ENCODE results near the gene ZNF581.

Gene ZNF581

GRCh38 chr19:55647732-55648584 lies 4.5 kb downstream of the ZNF581 start, which contains the start of gene CCDC106:
TSS of gene CCDC106 (plus strand) at chr19:55648212. CDS start at chr19:55649047, 835 bp downstream.
- DNase-seq (ENCODE audit: low read depth in 1 of 2, low spot score in 1 of 2): no peak

DNA sequence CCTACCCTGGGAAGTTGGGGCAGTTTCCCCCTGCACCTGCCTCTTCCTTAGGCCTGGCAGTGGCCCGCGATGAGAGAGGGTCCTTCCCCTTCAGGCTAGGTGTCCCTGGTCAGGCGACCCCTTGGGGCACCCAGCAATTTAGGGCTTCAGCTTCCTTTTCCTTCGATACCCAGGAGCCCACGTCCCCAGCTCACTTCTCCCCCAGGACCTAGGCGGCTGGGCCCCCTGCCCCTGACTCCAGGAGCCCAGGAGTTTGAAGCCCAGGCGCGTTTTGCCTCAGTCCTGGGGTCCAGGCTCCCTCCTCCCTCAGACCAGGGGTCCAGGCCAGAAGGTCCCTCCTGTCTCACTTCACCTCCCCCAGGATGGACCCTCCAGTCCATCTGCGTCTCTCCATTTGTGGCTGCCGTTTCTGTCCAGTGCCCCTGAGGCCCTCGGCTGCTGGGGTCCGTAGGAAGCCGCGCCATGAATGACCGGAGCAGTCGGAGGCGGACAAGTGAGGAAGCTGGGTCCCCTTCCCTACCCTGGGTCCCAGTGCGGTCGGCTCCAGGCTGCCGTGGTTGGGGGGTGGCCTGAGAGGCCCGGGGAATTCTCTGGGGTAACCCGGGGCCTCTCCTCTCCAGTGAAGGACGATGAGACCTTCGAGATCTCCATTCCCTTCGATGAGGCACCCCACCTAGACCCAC lies 5.3 kb downstream of the ZNF581 start:
- no peak for DNase-seq (ENCODE audit: low read depth in 1 of 2, low spot score in 1 of 2)

DNA sequence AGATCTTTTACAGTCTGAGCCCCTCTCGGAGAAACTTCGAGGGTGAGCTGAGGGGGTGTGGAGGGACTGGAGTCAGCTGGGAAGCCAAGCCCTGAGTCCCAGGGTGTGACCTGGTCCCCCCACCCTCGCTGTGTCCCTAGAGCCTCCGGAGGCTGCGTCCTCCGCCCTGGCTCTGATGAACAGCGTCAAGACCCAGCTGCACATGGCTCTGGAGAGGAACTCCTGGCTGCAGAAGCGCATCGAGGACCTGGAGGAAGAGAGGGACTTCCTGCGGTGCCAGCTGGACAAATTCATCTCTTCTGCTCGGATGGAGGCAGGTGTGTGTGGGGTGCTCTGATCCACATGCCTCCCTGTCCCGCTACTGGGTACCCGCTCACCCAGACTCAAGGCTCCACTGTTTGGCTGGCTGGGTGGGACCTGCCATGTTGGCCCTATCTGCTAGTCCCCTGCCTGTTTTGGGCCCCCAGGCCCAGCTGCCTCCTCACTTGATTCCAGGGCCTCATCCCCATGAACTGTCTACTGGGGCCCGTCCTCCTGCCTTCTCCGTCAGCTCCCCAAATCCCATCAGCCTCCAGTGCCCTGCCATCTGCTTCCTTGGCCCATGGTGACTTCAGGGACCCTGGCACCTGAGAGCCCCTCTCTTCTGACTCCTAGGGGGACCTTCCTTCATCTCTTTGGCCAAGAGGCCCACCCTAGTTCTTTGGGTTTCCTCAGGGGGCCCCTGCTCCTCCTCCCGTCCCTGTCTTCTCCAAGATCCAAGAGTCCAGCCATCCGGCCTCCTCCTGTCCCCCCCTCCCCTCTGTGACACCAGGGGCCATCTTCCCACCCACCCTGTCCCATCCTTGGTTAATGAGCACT lies 6.0 kb downstream of the ZNF581 start:
- DNase-seq (ENCODE audit: low read depth in 1 of 2, low spot score in 1 of 2): no peak

DNA sequence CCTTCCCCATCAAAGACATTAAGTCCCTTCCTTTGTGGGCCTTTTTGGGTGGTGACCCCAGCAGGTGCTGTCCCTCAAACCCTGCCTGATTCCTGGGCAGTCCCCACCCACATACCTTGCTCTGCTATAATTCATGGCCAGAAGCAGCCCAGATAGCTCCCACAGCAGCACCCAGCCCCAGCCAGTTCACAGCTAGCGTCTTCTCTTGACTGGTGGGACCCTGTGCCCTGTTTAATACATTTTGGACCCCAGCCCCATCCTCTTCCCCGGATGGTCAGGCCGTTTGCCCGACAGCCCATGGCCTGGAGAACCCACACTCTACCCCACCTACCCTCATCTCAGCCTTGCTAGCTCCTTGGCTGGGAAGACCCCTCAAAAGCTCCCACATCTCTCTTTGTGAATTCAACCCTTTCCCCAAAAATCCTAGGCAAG lies 6.7 kb downstream of the ZNF581 start:
- DNase-seq (ENCODE audit: low read depth in 1 of 2, low spot score in 1 of 2): no peak

GRCh38 chr19:55650602-55651230 lies 7.3 kb downstream of the ZNF581 start:
- DNase-seq (ENCODE audit: low read depth in 1 of 2, low spot score in 1 of 2): no peak

GRCh38 chr19:55651236-55651635 lies 7.8 kb downstream of the ZNF581 start:
- no peak for DNase-seq (ENCODE audit: low read depth in 1 of 2, low spot score in 1 of 2)

- no peak for DNase-seq (ENCODE audit: low read depth in 1 of 2, low spot score in 1 of 2)
These were observed 9.1 kb downstream of the ZNF581 start for GRCh38 chr19:55652311-55653128.

DNA sequence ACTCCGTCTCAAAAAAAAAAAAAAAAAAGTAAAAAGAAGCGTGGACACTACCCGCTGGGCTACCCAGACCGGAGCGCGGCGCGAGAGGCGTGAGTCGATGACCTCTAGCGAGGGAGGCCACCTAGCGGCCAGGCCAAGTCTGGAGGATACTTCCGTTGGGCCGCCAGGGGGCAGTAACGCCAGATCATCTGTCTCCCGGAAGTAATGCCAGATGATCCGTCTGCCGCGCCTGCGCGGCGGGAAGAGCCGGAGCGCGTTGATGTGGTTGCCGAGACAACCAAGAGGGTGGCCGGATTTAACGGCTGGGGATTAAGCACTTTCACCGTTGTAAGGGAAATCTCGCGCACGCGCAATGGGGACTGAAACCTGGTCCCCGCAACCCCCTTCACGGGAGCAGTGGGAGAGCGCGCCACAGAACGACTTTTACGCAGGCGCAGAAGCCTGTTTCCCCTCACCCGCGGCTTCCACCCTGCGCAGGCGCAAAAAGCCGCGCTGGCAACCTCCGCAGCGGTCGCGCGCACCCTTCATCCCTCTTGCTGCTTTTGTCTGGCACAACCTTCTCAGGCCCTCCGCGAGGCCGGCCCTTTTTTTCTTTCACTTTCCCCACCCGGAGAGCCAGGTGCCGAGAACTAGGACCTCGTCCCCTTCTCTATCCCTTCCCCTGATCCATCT lies 10.3 kb downstream of the ZNF581 start:
- DNase-seq (ENCODE audit: low read depth in 1 of 2, low spot score in 1 of 2): peak; percentile 97 to 99

DNA sequence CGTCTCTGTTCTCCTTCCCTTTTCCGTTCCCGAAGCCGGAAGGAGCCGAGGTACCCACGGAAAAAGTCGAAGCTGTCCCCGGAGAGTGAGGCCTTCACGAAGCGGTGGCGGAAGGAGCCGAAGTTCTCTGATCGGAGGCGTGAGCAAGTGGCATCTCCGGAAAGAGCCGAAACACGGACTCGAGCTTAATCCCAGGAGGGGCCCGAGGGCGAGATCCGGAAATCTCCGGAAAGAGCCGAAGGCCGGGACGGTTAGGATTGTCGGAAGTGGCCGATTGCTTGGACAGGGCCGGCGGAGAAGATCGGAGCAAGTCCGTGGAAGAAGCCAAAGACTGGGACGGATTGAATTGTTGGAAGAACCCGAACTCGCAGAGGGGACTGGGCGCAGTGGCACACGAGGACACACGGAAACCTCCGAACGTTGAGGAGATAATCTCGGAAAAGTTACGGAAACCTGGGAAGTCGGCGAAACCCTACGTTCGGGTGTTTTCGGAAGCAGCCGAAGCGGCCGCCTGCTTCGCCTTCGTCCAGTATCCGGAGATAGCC lies 10.9 kb downstream of the ZNF581 start:
- peak; percentile 93 to 98 for DNase-seq (ENCODE audit: low read depth in 1 of 2, low spot score in 1 of 2)

GRCh38 chr19:55654868-55655647 lies 11.6 kb downstream of the ZNF581 start, which contains the start of gene U2AF2:
TSS of gene U2AF2 (plus strand) at chr19:55655035. CDS start at chr19:55655105, 70 bp downstream.
- peak; percentile 91 to 93 for DNase-seq (ENCODE audit: low read depth in 1 of 2, low spot score in 1 of 2)

- no peak for DNase-seq (ENCODE audit: low read depth in 1 of 2, low spot score in 1 of 2)
These were observed 12.2 kb downstream of the ZNF581 start for GRCh38 chr19:55655648-55656040.

GRCh38 chr19:55656552-55656951 lies 13.1 kb downstream of the ZNF581 start:
- DNase-seq (ENCODE audit: low read depth in 1 of 2, low spot score in 1 of 2): no peak

DNA sequence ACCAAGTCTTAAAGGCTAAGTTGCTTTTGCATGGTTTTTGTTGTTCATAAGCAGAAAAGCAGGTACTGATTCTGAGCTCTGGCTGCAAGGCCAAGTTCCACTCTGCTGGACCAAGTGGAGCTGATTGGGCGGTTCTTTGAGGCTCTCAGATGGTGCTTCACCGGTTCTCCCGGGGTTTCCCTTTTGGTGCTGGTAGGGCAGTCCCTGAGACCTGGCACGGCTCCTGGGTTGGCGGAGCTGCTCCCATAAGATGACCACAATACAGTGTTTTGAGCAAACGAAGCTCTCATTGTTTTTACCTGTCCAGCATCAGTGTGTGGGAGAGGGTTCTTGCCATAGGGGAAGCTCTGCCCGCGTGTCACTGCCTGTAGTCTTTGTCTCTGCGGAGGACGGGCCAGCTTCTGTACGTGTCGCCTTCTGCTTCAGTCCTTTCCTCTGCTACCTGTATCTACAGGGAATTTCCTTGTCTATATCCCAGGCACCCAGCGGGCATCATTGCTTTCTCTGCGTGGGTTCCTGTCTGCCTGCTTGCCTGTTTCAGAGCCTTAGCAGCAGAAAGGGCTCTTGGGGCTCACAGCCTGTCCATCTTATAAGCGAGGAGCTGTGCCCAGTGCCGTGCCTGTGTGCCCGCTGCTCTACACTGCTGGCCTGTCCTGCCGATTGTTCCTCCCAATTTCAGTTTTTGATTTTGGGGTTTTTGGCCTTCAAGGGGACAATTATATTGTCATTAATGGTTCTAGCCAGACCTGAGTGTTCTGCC lies 13.7 kb downstream of the ZNF581 start:
- DNase-seq (ENCODE audit: low read depth in 1 of 2, low spot score in 1 of 2): no peak

GRCh38 chr19:55658846-55659459 lies 15.5 kb downstream of the ZNF581 start:
- no peak for DNase-seq (ENCODE audit: low read depth in 1 of 2, low spot score in 1 of 2)

DNA sequence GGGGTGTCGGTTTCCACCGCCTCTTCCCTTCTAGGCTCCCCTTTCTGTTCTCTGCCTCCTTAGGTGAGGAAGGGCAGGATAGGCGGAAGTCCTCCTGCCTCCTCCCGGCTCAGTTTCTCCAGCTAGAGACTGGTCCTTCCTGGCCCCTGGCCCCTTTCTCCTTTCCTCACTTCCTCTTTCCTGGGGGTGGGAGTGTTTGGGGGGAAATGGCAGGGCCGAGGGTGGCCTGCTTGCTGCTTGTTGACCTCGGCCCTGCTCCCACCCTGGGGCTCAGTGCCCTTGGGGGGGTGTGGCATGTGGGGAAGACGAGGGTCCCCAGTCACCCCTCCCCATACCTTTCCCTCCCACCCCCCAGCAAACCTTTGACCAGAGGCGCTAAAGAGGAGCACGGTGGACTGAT lies 16.4 kb downstream of the ZNF581 start:
- DNase-seq (ENCODE audit: low read depth in 1 of 2, low spot score in 1 of 2): no peak

DNA sequence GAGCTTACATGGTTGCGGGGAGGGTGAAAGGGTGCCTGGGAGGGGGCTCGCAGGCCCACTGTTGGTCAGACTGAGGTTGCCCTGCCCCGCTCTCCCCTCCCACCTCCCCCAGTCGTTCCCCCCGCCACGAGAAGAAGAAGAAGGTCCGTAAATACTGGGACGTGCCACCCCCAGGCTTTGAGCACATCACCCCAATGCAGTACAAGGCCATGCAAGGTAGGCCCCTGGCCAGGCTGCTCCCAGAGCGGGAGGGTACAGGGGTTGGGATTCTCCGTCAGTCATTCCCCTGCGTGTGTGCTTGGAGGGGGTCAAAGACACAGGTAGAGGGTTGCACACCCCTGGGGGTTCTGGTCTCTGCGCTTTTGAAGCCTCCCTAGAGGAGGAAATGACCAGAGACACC lies 17.0 kb downstream of the ZNF581 start:
- DNase-seq (ENCODE audit: low read depth in 1 of 2, low spot score in 1 of 2): no peak

DNA sequence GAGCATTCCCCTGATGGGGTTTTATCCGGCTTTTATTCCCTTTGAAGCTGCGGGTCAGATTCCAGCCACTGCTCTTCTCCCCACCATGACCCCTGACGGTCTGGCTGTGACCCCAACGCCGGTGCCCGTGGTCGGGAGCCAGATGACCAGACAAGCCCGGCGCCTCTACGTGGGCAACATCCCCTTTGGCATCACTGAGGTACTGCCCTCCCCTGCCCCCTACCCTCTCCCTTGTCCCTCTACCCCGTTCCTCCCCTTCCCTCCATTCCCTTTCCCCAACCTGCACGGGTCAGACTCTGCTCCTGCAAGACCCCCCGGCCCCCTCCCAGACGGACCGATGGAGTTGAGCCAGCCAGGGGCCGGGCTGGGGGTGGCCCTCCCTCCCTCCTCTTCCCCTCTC lies 17.5 kb downstream of the ZNF581 start:
- no peak for DNase-seq (ENCODE audit: low read depth in 1 of 2, low spot score in 1 of 2)
